Stimulated activated CD8-positive, alpha-beta memory T cell treated with anti-CD3 and anti-CD28 coated beads, Interleukin-2, amount 100 ng/mL, for 1 hour (primary cell): Measurements from ENCODE around the gene SYAP1.
"Not testable (repeated sequence)": the region's sequence is repeated elsewhere in the genome, so short reads cannot be mapped to it uniquely, and the experiment has no call there.

Experiments
- DNase-seq, 2 donors: peaks; one replicate each; pipeline ENCODE4 v3.0.0-alpha.2; 2020; ENCODE audit warnings: low read depth in 2 of 2

Gene SYAP1

GRCh38 chrX:16779815-16780214 lies 60.4 kb downstream of the SYAP1 start:
- DNase-seq, result not testable (repeated sequence)

- no peak for DNase-seq
Measured at GRCh38 chrX:16783452-16783851, 64.0 kb downstream of the SYAP1 start.

- DNase-seq, result not testable (repeated sequence)
Measured at GRCh38 chrX:16784440-16784839, 65.0 kb downstream of the SYAP1 start.

- DNase-seq, result no peak
Measured at GRCh38 chrX:16785247-16786138, 66.1 kb downstream of the SYAP1 start.

- peak; percentile 83 to 95 for DNase-seq
Measured at GRCh38 chrX:16786139-16786790, 66.9 kb downstream of the SYAP1 start, which contains the start of gene TXLNG. Gene TXLNG (plus strand): TSS chrX:16786466. CDS start chrX:16786488, 22 bp downstream.

GRCh38 chrX:16786791-16787735 lies 67.7 kb downstream of the SYAP1 start:
- peak; percentile 11 to 17 for DNase-seq

- no peak for DNase-seq
Measured at GRCh38 chrX:16788477-16788876, 69.1 kb downstream of the SYAP1 start.

- no peak for DNase-seq
Measured at GRCh38 chrX:16796298-16796697, 76.9 kb downstream of the SYAP1 start.

GRCh38 chrX:16797358-16797757 lies 77.9 kb downstream of the SYAP1 start:
- DNase-seq, result no peak

GRCh38 chrX:16797841-16798240 lies 78.4 kb downstream of the SYAP1 start:
- no peak for DNase-seq

GRCh38 chrX:16804923-16805464 lies 85.6 kb downstream of the SYAP1 start:
- DNase-seq, result no peak

- no peak for DNase-seq
Measured at GRCh38 chrX:16807548-16807947, 88.1 kb downstream of the SYAP1 start.

GRCh38 chrX:16807976-16808542 lies 88.6 kb downstream of the SYAP1 start:
- DNase-seq, result no peak

GRCh38 chrX:16814597-16814996 lies 95.2 kb downstream of the SYAP1 start:
- no peak for DNase-seq
